RWPE2 (cell line): ENCODE data around the gene GAB2.

Experiments
- ATAC-seq: fragments of 200-7000 bp; cut with Tn5 transposase; 3 replicates; pipeline ENCODE4 v1.9.1; 2021; ENCODE audit warnings: low read depth
- DNase-seq: peaks from one replicate; pipeline ENCODE4 v3.0.0-alpha.2; 2020; ENCODE audit warnings: low spot score
- H3K27ac ChIP-seq: fragments of 450-650 bp; 2 replicates; pipeline ENCODE4 v1.5.1; 2017; ENCODE audit warnings: mild to moderate bottlenecking; ENCODE audit not compliant: poor library complexity, severe bottlenecking
- H3K27me3 ChIP-seq: fragments of 250-450 bp; sonication (Bioruptor Pico); 2 replicates; pipeline ENCODE4 v1.5.1; 2021; ENCODE audit warnings: mild to moderate bottlenecking, moderate library complexity; ENCODE audit not compliant: insufficient read depth, poor library complexity, severe bottlenecking
- H3K36me3 ChIP-seq: fragments of 250-450 bp; sonication (Bioruptor Pico); 2 replicates; pipeline ENCODE4 v1.5.1; 2020; ENCODE audit warnings: low read depth, mild to moderate bottlenecking, moderate library complexity
- H3K4me1 ChIP-seq: fragments of 250-450 bp; sonication (Bioruptor Pico); 2 replicates; pipeline ENCODE4 v1.5.1; 2021; ENCODE audit warnings: mild to moderate bottlenecking, moderate library complexity; ENCODE audit not compliant: insufficient read depth, poor library complexity, severe bottlenecking
- H3K4me3 ChIP-seq: fragments of 250-450 bp; sonication (Bioruptor Pico); 2 replicates; pipeline ENCODE4 v1.5.1; 2021; ENCODE audit warnings: mild to moderate bottlenecking, moderate library complexity; ENCODE audit not compliant: severe bottlenecking
- H3K9me3 ChIP-seq: fragments of 250-450 bp; sonication (Bioruptor Pico); 2 replicates; pipeline ENCODE4 v1.5.1; 2021; ENCODE audit warnings: mild to moderate bottlenecking, moderate library complexity; ENCODE audit not compliant: severe bottlenecking
- CTCF ChIP-seq: fragments of 450-650 bp; IDR thresholded peaks from one replicate; pipeline ENCODE4 v1.5.1; 2017; ENCODE audit warnings: mild to moderate bottlenecking, moderate library complexity; ENCODE audit not compliant: poor library complexity, severe bottlenecking

GAB2 gene

GRCh38 chr11:78459738-78460137, 42.1 kb upstream of the GAB2 start:
- peaks cover 28% of the 10 kb centered on the region for H3K36me3 ChIP-seq
- no peaks in the 10 kb centered on the region for H3K4me1 ChIP-seq
- H3K27ac ChIP-seq: no peak overlapping the region
- ATAC-seq (no peak), DNase-seq (no peak)
- TF ChIP-seq CTCF: no peak
- no peaks in the 10 kb centered on the region for H3K9me3 ChIP-seq
- no peaks in the 10 kb centered on the region for H3K27me3 ChIP-seq
- no peak overlapping the region for H3K4me3 ChIP-seq

GRCh38 chr11:78457448-78457847, 39.8 kb upstream of the GAB2 start:
- Histone ChIP-seq H3K9me3 (no peaks in the 10 kb centered on the region), H3K36me3 (peaks cover 23% of the 10 kb centered on the region), H3K27me3 (no peaks in the 10 kb centered on the region), H3K4me1 (no peaks in the 10 kb centered on the region), H3K4me3 (no peak overlapping the region), H3K27ac (no peak overlapping the region)
- no peak for DNase-seq
- TF ChIP-seq CTCF: no peak
- no peak for ATAC-seq

- Histone ChIP-seq H3K9me3 (no peaks in the 10 kb centered on the region), H3K4me1 (no peaks in the 10 kb centered on the region), H3K36me3 (peaks cover 5% of the 10 kb centered on the region; the same call in 1 of the 2 replicates), H3K27me3 (no peaks in the 10 kb centered on the region), H3K27ac (no peak overlapping the region), H3K4me3 (no peak overlapping the region)
- TF ChIP-seq CTCF: no peak
- DNase-seq (no peak), ATAC-seq (no peak)
Observed at GRCh38 chr11:78453140-78453935, 35.7 kb upstream of the GAB2 start.

- Histone ChIP-seq H3K4me1 (no peaks in the 10 kb centered on the region), H3K4me3 (no peak overlapping the region), H3K36me3 (no peaks in the 10 kb centered on the region), H3K27ac (no peak overlapping the region), H3K27me3 (no peaks in the 10 kb centered on the region), H3K9me3 (no peaks in the 10 kb centered on the region)
- ATAC-seq (no peak), DNase-seq (no peak)
- TF ChIP-seq CTCF: no peak
Observed at GRCh38 chr11:78451371-78452150, 33.9 kb upstream of the GAB2 start.

- no peaks in the 10 kb centered on the region for H3K4me1 ChIP-seq
- no peak for ATAC-seq
- H3K9me3 ChIP-seq: no peaks in the 10 kb centered on the region
- H3K4me3 ChIP-seq: no peak overlapping the region
- no peak overlapping the region for H3K27ac ChIP-seq
- no peaks in the 10 kb centered on the region for H3K36me3 ChIP-seq
- TF ChIP-seq CTCF: no peak
- DNase-seq: no peak
- no peaks in the 10 kb centered on the region for H3K27me3 ChIP-seq
Observed at GRCh38 chr11:78450866-78451265, 33.2 kb upstream of the GAB2 start.
